H1 (cell line): Measurements from ENCODE around the gene TDRD3. TPM values are rescaled to one million over a fixed set of nuclear protein-coding genes. Genes with fewer than 3 reads are reported as not detected.

Experiments used
- CTCF ChIA-PET: fragments of 300-600 bp; sonication (Branson Sonifier 250); formaldehyde crosslinking; loops from one replicate; lab custom pipeline; 2021; ENCODE audit not compliant: partially characterized antibody; lab: Charles Lee
- POLR2A ChIA-PET: fragments of 300-600 bp; sonication (Branson Sonifier 250); formaldehyde crosslinking; loops from one replicate; lab custom pipeline; 2021; ENCODE audit warnings: inconsistent platforms; ENCODE audit not compliant: partially characterized antibody; lab: Charles Lee
- DNase-seq, 2 experiments: peaks; one replicate each; pipeline versions ENCODE4 v3.0.0 to v3.0.0-alpha.2; 2010 to 2022; ENCODE audit warnings: low spot score in 2 of 2, low read depth in 1 of 2, mixed read lengths in 1 of 2
- FAIRE-seq: peaks from 2 replicates; lab custom pipeline; 2011; peaks lifted over from hg19 to GRCh38; lab: Jason Lieb, UNC
- H2AFZ ChIP-seq: 2 replicates; pipeline ENCODE4 v1.8.1; 2012; ENCODE audit warnings: low read length, inconsistent platforms
- H2AK5ac ChIP-seq: 2 replicates; pipeline ENCODE4 v1.6.1; 2013; ENCODE audit warnings: low read depth, low read length
- H2BK120ac ChIP-seq: replicated peaks from 2 replicates; pipeline ENCODE3; 2013; ENCODE audit warnings: low read depth, low read length, inconsistent platforms
- H2BK12ac ChIP-seq: 2 replicates; pipeline ENCODE4 v1.6.1; 2013; ENCODE audit warnings: low read depth, low read length
- H2BK15ac ChIP-seq: 2 replicates; pipeline ENCODE4 v1.6.1; 2013; ENCODE audit warnings: low read length
- H2BK20ac ChIP-seq: 2 replicates; pipeline ENCODE4 v1.6.1; 2013; ENCODE audit warnings: low read length
- H2BK5ac ChIP-seq: 2 replicates; pipeline ENCODE4 v1.6.1; 2013; ENCODE audit warnings: low read depth, low read length
- H3K14ac ChIP-seq: 2 replicates; pipeline ENCODE4 v1.6.1; 2013; ENCODE audit warnings: inconsistent platforms; ENCODE audit not compliant: insufficient read length
- H3K18ac ChIP-seq: 2 replicates; pipeline ENCODE4 v1.6.1; 2013; ENCODE audit warnings: low read length; ENCODE audit errors: extremely low read depth
- H3K23ac ChIP-seq: 2 replicates; pipeline ENCODE4 v1.6.1; 2013; ENCODE audit warnings: inconsistent platforms; ENCODE audit not compliant: insufficient read length
- H3K23me2 ChIP-seq: 2 replicates; pipeline ENCODE4 v1.6.1; 2013; ENCODE audit warnings: low read depth, low read length
- H3K27ac ChIP-seq: 2 replicates; pipeline ENCODE4 v1.6.1; 2011; ENCODE audit warnings: low read depth, low read length, inconsistent platforms
- H3K27me3 ChIP-seq, 4 experiments: replicated peaks in 1 of 4; 1 replicate in 1 of 4; 2 replicates in 3 of 4; pipeline versions ENCODE4 v1.6.1 to v1.8.1; 2011 to 2013; ENCODE audit warnings: low read length in 3 of 4, mild to moderate bottlenecking in 3 of 4, inconsistent platforms in 2 of 4, mixed read lengths in 2 of 4, moderate library complexity in 1 of 4; ENCODE audit not compliant: control insufficient read depth in 3 of 4, insufficient read depth in 3 of 4; ENCODE audit errors: extremely low read depth in 1 of 4
- H3K36me3 ChIP-seq, 4 experiments: 2 replicates each; pipeline versions ENCODE4 v1.6.1 to v1.8.1; 2011 to 2013; ENCODE audit warnings: mild to moderate bottlenecking in 4 of 4, low read length in 3 of 4, moderate library complexity in 2 of 4, control low read depth in 1 of 4, inconsistent platforms in 1 of 4; ENCODE audit not compliant: insufficient read depth in 4 of 4, control insufficient read depth in 2 of 4
- H3K4ac ChIP-seq: replicated peaks from 2 replicates; pipeline ENCODE3; 2013; ENCODE audit warnings: low read length, low read depth, mixed read lengths, inconsistent platforms; ENCODE audit not compliant: insufficient read length
- H3K4me1 ChIP-seq, 4 experiments: replicated peaks in 1 of 4; 1 replicate in 1 of 4; 2 replicates in 3 of 4; pipeline versions ENCODE4 v1.6.1 to v1.8.1; 2011 to 2013; ENCODE audit warnings: low read length in 3 of 4, inconsistent platforms in 2 of 4, mixed read lengths in 1 of 4; ENCODE audit not compliant: insufficient read depth in 4 of 4, control insufficient read depth in 3 of 4
- H3K4me2 ChIP-seq, 2 experiments: 2 replicates each; pipeline versions ENCODE4 v1.6.1 to v1.8.1; 2011 to 2013; ENCODE audit warnings: low read depth in 2 of 2, low read length in 2 of 2, control low read depth in 1 of 2, inconsistent platforms in 1 of 2, mild to moderate bottlenecking in 1 of 2; ENCODE audit not compliant: insufficient read depth in 1 of 2
- H3K4me3 ChIP-seq, 4 experiments: fragments of 200-600, 300-600 bp in 1 of 4; sonication (generic), shearing (Covaris generic), sonication (Bioruptor Twin) in 1 of 4; 2 replicates each; pipeline versions ENCODE4 v1.5.1 to v1.8.1; 2011 to 2016; ENCODE audit warnings: low read length in 4 of 4, low read depth in 3 of 4, control low read depth in 2 of 4, inconsistent platforms in 2 of 4, mild to moderate bottlenecking in 2 of 4, mixed read lengths in 1 of 4, moderate library complexity in 1 of 4; ENCODE audit not compliant: insufficient read depth in 2 of 4; ENCODE audit errors: extremely low read depth in 1 of 4
- H3K56ac ChIP-seq: replicated peaks from 2 replicates; pipeline ENCODE3; 2013; ENCODE audit warnings: low read depth, mild to moderate bottlenecking, mixed read lengths, low read length, inconsistent platforms; ENCODE audit not compliant: insufficient read length
- H3K79me1 ChIP-seq: 2 replicates; pipeline ENCODE4 v1.6.1; 2013; ENCODE audit warnings: low read depth, low read length, control low read depth
- H3K79me2 ChIP-seq, 2 experiments: 2 replicates each; pipeline versions ENCODE4 v1.6.1 to v1.8.1; 2012 to 2013; ENCODE audit warnings: low read length in 2 of 2, mild to moderate bottlenecking in 2 of 2, inconsistent platforms in 1 of 2; ENCODE audit not compliant: insufficient read depth in 2 of 2, control insufficient read depth in 1 of 2
- H3K9ac ChIP-seq, 4 experiments: replicated peaks in 1 of 4; 1 replicate in 1 of 4; 2 replicates in 3 of 4; pipeline versions ENCODE4 v1.6.1 to v1.8.1; 2011 to 2013; ENCODE audit warnings: low read depth in 3 of 4, low read length in 3 of 4, control low read depth in 2 of 4, mild to moderate bottlenecking in 2 of 4, moderate library complexity in 2 of 4, inconsistent platforms in 1 of 4; ENCODE audit errors: extremely low read depth in 1 of 4
- H3K9me3 ChIP-seq, 2 experiments: 2 replicates each; pipeline versions ENCODE4 v1.6.1 to v1.8.1; 2012 to 2013; ENCODE audit warnings: mild to moderate bottlenecking in 2 of 2, moderate library complexity in 2 of 2, control low read depth in 1 of 2, inconsistent platforms in 1 of 2, low read depth in 1 of 2, low read length in 1 of 2, mixed read lengths in 1 of 2; ENCODE audit not compliant: insufficient read depth in 2 of 2
- H4K20me1 ChIP-seq, 2 experiments: replicated peaks in 1 of 2; 2 replicates each; pipeline versions ENCODE3 to v1.8.1; 2011 to 2013; ENCODE audit warnings: inconsistent platforms in 2 of 2, low read length in 2 of 2, mild to moderate bottlenecking in 1 of 2; ENCODE audit not compliant: insufficient read depth in 2 of 2, control insufficient read depth in 1 of 2
- H4K5ac ChIP-seq: 2 replicates; pipeline ENCODE4 v1.6.1; 2013; ENCODE audit warnings: low read length, low read depth, mixed read lengths, inconsistent platforms; ENCODE audit not compliant: insufficient read length
- H4K8ac ChIP-seq: 2 replicates; pipeline ENCODE4 v1.8.0; 2013; ENCODE audit warnings: mild to moderate bottlenecking, moderate library complexity, low read length, inconsistent platforms; ENCODE audit not compliant: insufficient read depth; ENCODE audit errors: extremely low read depth
- H4K91ac ChIP-seq: replicated peaks from 2 replicates; pipeline ENCODE3; 2013; ENCODE audit warnings: low read length, mixed read lengths, inconsistent platforms; ENCODE audit not compliant: insufficient read length
- EZH2 ChIP-seq: fragments of 200-600 bp; sonication (generic); IDR thresholded peaks from 2 replicates; pipeline ENCODE4 v1.7.1; 2012; ENCODE audit warnings: low read depth, mild to moderate bottlenecking, moderate library complexity, low read length, inconsistent platforms; ENCODE audit not compliant: severe bottlenecking
- NRF1 ChIP-seq: IDR thresholded peaks from 2 replicates; pipeline ENCODE4 v1.6.1; 2011; ENCODE audit warnings: mild to moderate bottlenecking, low read depth, low read length, improper control_type of control experiment
- RBBP5 ChIP-seq: IDR thresholded peaks from 2 replicates; pipeline ENCODE4 v1.7.1; 2012; ENCODE audit warnings: low read depth, mild to moderate bottlenecking, inconsistent platforms, low read length, moderate library complexity, borderline replicate concordance
- RFX5 ChIP-seq: IDR thresholded peaks from 2 replicates; pipeline ENCODE4 v1.6.1; 2011; ENCODE audit warnings: low read depth, low read length, improper control_type of control experiment, borderline replicate concordance
- SIN3A ChIP-seq, 2 experiments: IDR thresholded peaks in 1 of 2; conservative IDR thresholded peaks in 1 of 2; 2 replicates each; pipeline ENCODE4 v1.6.1; 2011 to 2012; ENCODE audit warnings: low read length in 2 of 2, improper control_type of control experiment in 1 of 2, low read depth in 1 of 2, mild to moderate bottlenecking in 1 of 2
- TBP ChIP-seq: IDR thresholded peaks from 2 replicates; pipeline ENCODE4 v1.6.1; 2011; ENCODE audit warnings: low read depth, low read length, improper control_type of control experiment
- ZNF274 ChIP-seq: IDR thresholded peaks from 2 replicates; pipeline ENCODE4 v1.7.0; 2012; ENCODE audit warnings: low read length, borderline replicate concordance; ENCODE audit errors: extremely low read depth
- WGBS, 2 experiments: shearing (Covaris generic) in 1 of 2; methylation state at CpG; one replicate each; pipeline versions ENCODE4 v1.1.6 to v1.1.7; 2013 to 2015; ENCODE audit warnings: low lambda C conversion rate in 2 of 2, mixed read lengths in 2 of 2, inconsistent platforms in 1 of 2, low coverage in 1 of 2, missing lambda C conversion rate in 1 of 2; ENCODE audit not compliant: insufficient replicate concordance in 2 of 2, insufficient coverage in 1 of 2, insufficient read length in 1 of 2; ENCODE audit errors: extremely low coverage in 1 of 2, missing lambda C conversion rate in 1 of 2; 5-methylcytosine and 5-hydroxymethylcytosine counted together
- polyA plus RNA-seq, 7 experiments: library from polyadenylated mRNA; depleted of rRNA in 3 of 7; stranded (reverse) in 5 of 7; unstranded in 2 of 7; fragments of >200 nt in 5 of 7; fragments of 200-250 nt in 2 of 7; gene quantifications; 1 replicate in 5 of 7; 2 replicates in 1 of 7; 4 replicates in 1 of 7; pipeline versions ENCODE4 v1.2.1 to v1.2.3, GENCODE V29; 2011 to 2013; ENCODE audit warnings: missing spikeins in 2 of 7, mixed read lengths in 2 of 7
- total RNA-seq: library from RNA; stranded (reverse); fragmentation: NEBNext Ultra II Directional; extraction: Animal tissue kit (Norgen Biotek cat#: 25700); gene quantifications from 2 replicates; pipeline ENCODE4 v1.2.1, GENCODE V29; 2021

The TDRD3 gene
- total and polyA plus RNA-seq, 2 of the 8 experiments (the other 6 are each of a cell fraction or from before 2014, with no cell fraction given) = 2.5 to 14.7 TPM

DNA sequence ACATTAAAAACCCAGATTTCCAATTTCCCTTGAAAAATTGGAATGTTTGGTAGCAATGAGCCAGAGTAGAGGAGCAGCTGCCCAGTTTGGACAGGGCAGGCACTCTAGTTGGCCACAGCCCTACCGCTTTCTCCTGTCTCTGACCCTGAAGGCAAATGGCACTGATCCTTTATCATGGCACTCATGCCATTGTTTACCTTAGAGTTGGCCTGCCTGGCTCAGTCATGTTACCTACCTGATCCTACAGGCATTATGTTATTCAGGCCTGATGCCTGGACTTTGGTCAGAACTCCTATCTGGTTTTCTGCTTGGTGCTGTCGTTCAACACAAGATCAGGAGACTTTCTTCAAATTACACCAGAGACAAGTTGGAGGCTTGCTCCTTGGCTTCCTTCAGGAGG lies 24.9 kb upstream of the TDRD3 start:
- no peaks in the 10 kb centered on the region for H3K79me2 ChIP-seq
- H3K79me1 ChIP-seq = no peaks in the 10 kb centered on the region
- no peak overlapping the region for H4K91ac ChIP-seq
- no peak overlapping the region for H2BK20ac ChIP-seq
- no peak overlapping the region for H4K8ac ChIP-seq
- no peak overlapping the region for H3K23ac ChIP-seq
- H4K20me1 ChIP-seq = no peaks in the 10 kb centered on the region
- no peak for DNase-seq
- no peaks in the 10 kb centered on the region for H3K27me3 ChIP-seq
- no peak overlapping the region for H2BK120ac ChIP-seq
- H3K23me2 ChIP-seq = no peaks in the 10 kb centered on the region
- H3K56ac ChIP-seq = no peak overlapping the region
- H3K9me3 ChIP-seq = no peaks in the 10 kb centered on the region
- no peak overlapping the region for H3K4me2 ChIP-seq
- H2AK5ac ChIP-seq = no peak overlapping the region
- no peaks in the 10 kb centered on the region for H3K4me1 ChIP-seq
- H3K4me3 ChIP-seq = no peak overlapping the region
- H2AFZ ChIP-seq = no peak overlapping the region
- H3K14ac ChIP-seq = no peak overlapping the region
- ChIA-PET POLR2A (no interaction called here), CTCF (interaction anchor here (0.6 to 2.1 kb wide), 2 partner anchors 15 to 466 kb away, joined by 3 to 5 read pairs; no protein-coding TSS in a partner anchor)
- H3K27ac ChIP-seq = no peak overlapping the region
- H2BK5ac ChIP-seq = no peak overlapping the region
- H3K9ac ChIP-seq = no peak overlapping the region
- H3K18ac ChIP-seq = no peak overlapping the region
- WGBS, 2 experiments = 83% methylated on average over 2 of the region's 2 CpGs; no CpG with 5 or more reads in 1 of the 2 experiments
- H4K5ac ChIP-seq = no peak overlapping the region
- no peak overlapping the region for H2BK12ac ChIP-seq
- H3K4ac ChIP-seq = peak overlapping the region; percentile 41
- no peaks in the 10 kb centered on the region for H3K36me3 ChIP-seq
- FAIRE-seq = no peak
- TF ChIP-seq SIN3A (conservative IDR thresholded peaks at IDR 0.05 in 1 of 2, IDR thresholded peaks at IDR 0.05 in 1 of 2; ENCODE audit: low read depth in 1 of 2, low read length in 2 of 2) (no peak), RBBP5 (no peak), RFX5 (no peak), EZH2 (no peak), NRF1 (no peak), ZNF274 (no peak), TBP (no peak)
- no peak overlapping the region for H2BK15ac ChIP-seq
